Right atrium auricular region (tissue), 2 donors: Measurements from ENCODE around the gene KCTD15. TPM values are rescaled to one million over a fixed set of nuclear protein-coding genes. Genes with fewer than 3 reads are reported as not detected.
A peak's percentile ranks its signal among the peaks of the same experiment; 100 is the strongest.

ENCODE experiments used
- DNase-seq: peaks from one replicate; pipeline ENCODE4 v3.0.0-alpha.2; 2019; ENCODE audit warnings: low spot score
- H3K27ac ChIP-seq, 2 donors: fragments of 200-600 bp; sonication (generic); 1 replicate in 1 of 2; 2 replicates in 1 of 2; pipeline ENCODE4 v1.5.1; 2016 to 2019
- H3K27me3 ChIP-seq, 2 donors: fragments of 200-600 bp; sonication (generic); one replicate each; pipeline versions ENCODE4 v1.5.1 to v1.6.0; 2017 to 2019
- H3K36me3 ChIP-seq: fragments of 200-600 bp; sonication (generic); one replicate; pipeline ENCODE4 v1.5.1; 2016
- H3K4me1 ChIP-seq, 2 donors: fragments of 200-600 bp; sonication (generic); one replicate each; pipeline versions ENCODE4 v1.5.1 to v1.6.0; 2017 to 2019
- H3K4me3 ChIP-seq, 2 donors: fragments of 200-600 bp; sonication (generic); 1 replicate in 1 of 2; 2 replicates in 1 of 2; pipeline ENCODE4 v1.5.1; 2017 to 2019; ENCODE audit warnings: mild to moderate bottlenecking in 1 of 2, moderate library complexity in 1 of 2
- H3K9me3 ChIP-seq, 2 donors: fragments of 200-600 bp; sonication (generic); one replicate each; pipeline ENCODE4 v1.5.1; 2019
- total RNA-seq, 2 donors: library from RNA; depleted of rRNA; stranded (reverse); fragments of >200 nt; gene quantifications; one replicate each; pipeline ENCODE4 v1.1.0, GENCODE V29; 2016
- TF ChIP-seq, protein P1 (sequence below), 2 donors: fragments of 200-600 bp; sonication (generic); IDR thresholded peaks; one replicate each; pipeline ENCODE4 v1.5.1; 2019; ENCODE audit warnings: antibody characterized with exemption in 2 of 2

KCTD15 gene
- total RNA-seq, 2 donors from 2014 or later = 8.6 to 24.4 TPM

DNA sequence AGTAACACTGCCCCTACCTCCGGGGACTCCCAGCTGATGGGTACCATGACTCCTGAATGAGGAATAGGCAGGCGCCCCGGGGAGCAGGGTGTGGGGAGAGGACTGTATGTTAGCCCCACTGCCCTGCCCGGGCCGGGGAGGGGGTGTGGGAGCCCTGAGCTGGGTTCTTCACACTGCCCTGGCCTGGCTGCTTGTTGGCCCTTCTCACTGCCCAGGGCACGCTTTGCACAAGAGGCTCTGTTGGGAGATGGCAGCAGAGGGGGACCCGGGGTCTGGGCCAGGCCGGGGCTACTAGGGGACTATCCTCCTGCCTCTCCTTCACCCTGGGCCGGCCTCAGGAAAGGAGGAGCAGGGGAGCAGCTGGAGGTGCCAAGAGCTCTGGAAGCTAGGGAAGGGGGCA, 19.3 kb upstream of the KCTD15 start:
- H3K4me1 ChIP-seq = peaks cover 0 to 19% of the 10 kb centered on the region in 2 donors
- H3K9me3 ChIP-seq = no peaks in the 10 kb centered on the region
- DNase-seq = no peak
- TF ChIP-seq, protein P1, sequence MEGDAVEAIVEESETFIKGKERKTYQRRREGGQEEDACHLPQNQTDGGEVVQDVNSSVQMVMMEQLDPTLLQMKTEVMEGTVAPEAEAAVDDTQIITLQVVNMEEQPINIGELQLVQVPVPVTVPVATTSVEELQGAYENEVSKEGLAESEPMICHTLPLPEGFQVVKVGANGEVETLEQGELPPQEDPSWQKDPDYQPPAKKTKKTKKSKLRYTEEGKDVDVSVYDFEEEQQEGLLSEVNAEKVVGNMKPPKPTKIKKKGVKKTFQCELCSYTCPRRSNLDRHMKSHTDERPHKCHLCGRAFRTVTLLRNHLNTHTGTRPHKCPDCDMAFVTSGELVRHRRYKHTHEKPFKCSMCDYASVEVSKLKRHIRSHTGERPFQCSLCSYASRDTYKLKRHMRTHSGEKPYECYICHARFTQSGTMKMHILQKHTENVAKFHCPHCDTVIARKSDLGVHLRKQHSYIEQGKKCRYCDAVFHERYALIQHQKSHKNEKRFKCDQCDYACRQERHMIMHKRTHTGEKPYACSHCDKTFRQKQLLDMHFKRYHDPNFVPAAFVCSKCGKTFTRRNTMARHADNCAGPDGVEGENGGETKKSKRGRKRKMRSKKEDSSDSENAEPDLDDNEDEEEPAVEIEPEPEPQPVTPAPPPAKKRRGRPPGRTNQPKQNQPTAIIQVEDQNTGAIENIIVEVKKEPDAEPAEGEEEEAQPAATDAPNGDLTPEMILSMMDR (IDR thresholded peaks at IDR 0.05) = no peak
- no peak overlapping the region for H3K4me3 ChIP-seq
- no peak overlapping the region for H3K27ac ChIP-seq
- H3K27me3 ChIP-seq = peaks cover 0 to 3% of the 10 kb centered on the region in 2 donors
- H3K36me3 ChIP-seq = no peaks in the 10 kb centered on the region

DNA sequence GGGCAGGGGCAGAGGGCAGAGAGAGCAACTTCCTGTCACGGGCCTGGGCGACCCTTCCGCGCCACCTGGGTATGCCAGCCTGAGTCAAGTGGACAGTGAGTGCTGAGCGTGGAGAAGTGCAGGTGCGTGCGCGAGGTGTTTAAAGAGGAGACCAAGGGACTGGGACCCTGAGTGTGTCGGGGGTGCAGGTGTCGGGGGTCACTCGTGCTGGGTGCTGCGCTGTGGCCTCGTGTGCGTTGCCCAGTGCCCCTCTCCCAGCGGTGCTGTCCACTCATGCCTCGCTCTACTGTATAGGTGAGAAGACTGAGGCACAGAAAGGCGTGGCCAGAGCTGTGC, 18.9 kb upstream of the KCTD15 start:
- no peak for DNase-seq
- Histone ChIP-seq H3K9me3 (no peaks in the 10 kb centered on the region), H3K27me3 (peaks cover 0 to 3% of the 10 kb centered on the region in 2 donors), H3K4me1 (peaks cover 0 to 19% of the 10 kb centered on the region in 2 donors), H3K27ac (no peak overlapping the region), H3K36me3 (no peaks in the 10 kb centered on the region), H3K4me3 (no peak overlapping the region)
- TF ChIP-seq, protein P1 (IDR thresholded peaks at IDR 0.05) = no peak

DNA sequence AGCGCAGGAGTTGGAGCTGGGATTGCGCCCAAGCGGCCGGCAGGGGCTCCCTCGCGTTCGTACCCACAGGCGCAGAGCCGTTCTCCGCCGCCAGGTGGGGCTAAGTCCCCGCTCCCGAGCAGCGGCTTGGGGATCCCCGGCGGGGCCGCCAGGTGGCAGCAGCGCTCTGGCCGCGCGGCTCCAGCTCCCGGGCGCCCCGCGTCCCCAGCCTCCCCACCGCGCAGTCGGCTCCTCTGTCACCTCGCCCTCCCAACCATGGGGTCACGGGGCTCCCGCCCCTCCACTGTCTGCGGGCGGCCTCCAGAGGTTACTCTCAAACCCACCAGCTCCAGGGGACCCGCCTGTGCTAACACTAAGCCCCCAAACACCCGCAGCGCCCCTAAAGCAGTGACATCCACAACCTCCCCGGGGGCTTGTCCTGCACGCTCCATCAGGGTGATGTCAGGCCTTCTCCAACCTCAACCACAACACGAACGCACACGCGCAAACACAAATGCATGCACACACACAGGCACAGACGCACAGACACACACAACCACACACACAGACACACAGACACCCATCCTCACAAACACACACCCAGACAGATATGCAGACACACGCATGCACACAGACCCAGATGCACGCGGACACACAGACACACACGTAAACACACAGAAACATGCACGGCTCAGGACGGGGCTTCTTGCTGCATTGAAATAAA, 18.4 kb upstream of the KCTD15 start:
- H3K9me3 ChIP-seq = no peaks in the 10 kb centered on the region
- peak overlapping the region in 1 of 2 donors; percentile 15 for H3K4me3 ChIP-seq
- no peak overlapping the region for H3K27ac ChIP-seq
- TF ChIP-seq, protein P1 (IDR thresholded peaks at IDR 0.05) = peak; percentile 100
- peak; percentile 74 for DNase-seq
- peaks cover 0 to 3% of the 10 kb centered on the region in 2 donors for H3K27me3 ChIP-seq
- H3K36me3 ChIP-seq = no peaks in the 10 kb centered on the region
- peaks cover 0 to 19% of the 10 kb centered on the region in 2 donors for H3K4me1 ChIP-seq

DNA sequence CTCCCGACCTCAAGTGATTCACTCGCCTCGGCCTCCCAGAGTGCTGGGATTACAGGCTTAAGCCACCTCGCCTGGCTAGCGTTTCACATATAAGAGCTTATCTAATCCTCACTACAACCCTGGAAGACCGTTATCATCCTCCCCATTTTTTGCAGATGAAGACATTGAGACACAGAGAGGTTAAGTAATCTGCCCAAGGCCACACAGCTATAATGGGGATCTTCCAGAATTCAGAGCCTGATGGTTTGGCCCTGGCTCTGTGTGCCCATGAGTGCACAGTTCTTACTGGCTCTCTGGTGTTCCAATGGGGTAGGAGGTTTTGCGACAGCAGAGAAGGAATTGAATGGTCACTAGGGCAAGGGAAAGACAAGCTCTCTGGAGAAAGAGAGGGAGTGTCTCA, 16.8 kb upstream of the KCTD15 start:
- no peak for DNase-seq
- peaks cover 0 to 3% of the 10 kb centered on the region in 2 donors for H3K27me3 ChIP-seq
- no peaks in the 10 kb centered on the region for H3K9me3 ChIP-seq
- H3K4me1 ChIP-seq = peaks cover 0 to 19% of the 10 kb centered on the region in 2 donors
- H3K27ac ChIP-seq = no peak overlapping the region
- H3K36me3 ChIP-seq = no peaks in the 10 kb centered on the region
- TF ChIP-seq, protein P1 (IDR thresholded peaks at IDR 0.05) = no peak
- H3K4me3 ChIP-seq = no peak overlapping the region

DNA sequence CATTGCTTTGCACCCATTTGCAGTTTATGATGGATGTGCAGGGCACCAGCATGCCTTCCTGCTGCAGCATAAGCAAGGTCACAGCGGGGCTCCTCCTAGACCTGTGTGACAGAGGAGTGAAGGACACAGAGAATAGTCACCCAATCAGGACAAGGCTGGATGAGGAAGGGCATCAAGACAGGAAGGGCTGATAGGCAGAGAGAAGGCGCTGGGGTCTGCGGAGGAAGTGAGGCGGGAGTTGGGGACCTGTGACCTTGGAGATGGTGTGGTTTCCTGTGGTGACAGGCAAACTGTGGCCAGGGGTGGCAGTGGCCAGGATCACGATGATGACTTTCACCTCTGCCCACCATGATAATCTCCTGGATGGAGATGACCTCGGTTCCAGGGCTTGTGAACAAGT, 16.4 kb upstream of the KCTD15 start:
- DNase-seq = no peak
- TF ChIP-seq, protein P1 (IDR thresholded peaks at IDR 0.05) = no peak
- Histone ChIP-seq H3K4me3 (no peak overlapping the region), H3K27ac (peak overlapping the region in 1 of 2 donors; percentile 3), H3K9me3 (no peaks in the 10 kb centered on the region), H3K4me1 (peaks cover 0 to 19% of the 10 kb centered on the region in 2 donors), H3K27me3 (peaks cover 0 to 3% of the 10 kb centered on the region in 2 donors), H3K36me3 (no peaks in the 10 kb centered on the region)

DNA sequence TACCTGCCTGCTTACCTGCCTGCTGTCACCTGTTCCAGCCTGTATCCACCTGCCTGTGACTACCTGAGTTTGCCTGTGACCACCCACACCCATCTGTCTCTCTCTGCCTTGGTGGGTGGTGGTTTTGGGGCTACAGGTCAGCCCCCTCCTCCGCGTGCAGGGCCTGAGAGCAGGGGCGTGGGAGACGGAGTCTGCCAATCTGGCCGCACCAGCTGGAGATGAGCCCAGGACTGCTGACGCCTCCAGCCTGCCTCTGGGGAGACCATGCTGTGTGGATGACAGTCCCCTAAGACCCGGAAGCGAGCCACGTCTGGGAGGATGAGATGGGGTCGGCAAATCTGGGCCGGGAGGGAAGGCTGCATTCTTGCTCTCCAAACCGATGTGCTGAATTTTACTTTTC, 15.9 kb upstream of the KCTD15 start:
- Histone ChIP-seq H3K9me3 (no peaks in the 10 kb centered on the region), H3K4me3 (no peak overlapping the region), H3K4me1 (peaks cover 0 to 19% of the 10 kb centered on the region in 2 donors), H3K36me3 (no peaks in the 10 kb centered on the region), H3K27me3 (peaks cover 0 to 3% of the 10 kb centered on the region in 2 donors), H3K27ac (peak overlapping the region in 1 of 2 donors; percentile 3)
- TF ChIP-seq, protein P1 (IDR thresholded peaks at IDR 0.05) = no peak
- DNase-seq = no peak
